Hepatocyte (in vitro differentiated cells): ENCODE data around the gene SCYGR1. TPM values are rescaled to one million over a fixed set of nuclear protein-coding genes. Genes with fewer than 3 reads are reported as not detected.

Source experiments
- DNase-seq: peaks from one replicate; pipeline ENCODE4 v3.0.0-alpha.2; 2016; ENCODE audit warnings: low spot score
- H2AFZ ChIP-seq: fragments of 200-600 bp; sonication (generic); 2 replicates; pipeline ENCODE4 v1.6.0; 2016; ENCODE audit warnings: antibody characterized with exemption, mild to moderate bottlenecking
- H3K27ac ChIP-seq: fragments of 200-600 bp; sonication (generic); 2 replicates; pipeline ENCODE4 v1.5.1; 2016; ENCODE audit warnings: mild to moderate bottlenecking
- H3K27me3 ChIP-seq: fragments of 200-600 bp; sonication (generic); 2 replicates; pipeline ENCODE4 v1.6.1; 2016
- H3K36me3 ChIP-seq: fragments of 200-600 bp; sonication (generic); replicated peaks from 2 replicates; pipeline ENCODE4 v1.5.1; 2016; ENCODE audit warnings: low read depth; ENCODE audit not compliant: insufficient read depth
- H3K4me1 ChIP-seq: fragments of 200-600 bp; sonication (generic); 2 replicates; pipeline ENCODE4 v1.5.1; 2016; ENCODE audit warnings: mild to moderate bottlenecking, moderate library complexity; ENCODE audit not compliant: insufficient read depth
- H3K4me2 ChIP-seq: fragments of 200-600 bp; sonication (generic); 2 replicates; pipeline ENCODE4 v1.6.0; 2016
- H3K4me3 ChIP-seq: fragments of 200-600 bp; sonication (generic); 2 replicates; pipeline ENCODE4 v1.5.1; 2016; ENCODE audit warnings: mild to moderate bottlenecking
- H3K79me2 ChIP-seq: fragments of 200-600 bp; sonication (generic); 2 replicates; pipeline ENCODE4 v1.6.0; 2017; ENCODE audit warnings: mild to moderate bottlenecking
- H3K9me2 ChIP-seq: fragments of 200-600 bp; sonication (generic); replicated peaks from 2 replicates; pipeline ENCODE4 v1.6.0; 2017; ENCODE audit warnings: mild to moderate bottlenecking; ENCODE audit not compliant: insufficient read depth
- H3K9me3 ChIP-seq: fragments of 200-600 bp; sonication (generic); 2 replicates; pipeline ENCODE4 v1.5.1; 2016; ENCODE audit warnings: low read depth, mild to moderate bottlenecking
- H4K20me1 ChIP-seq: fragments of 200-600 bp; sonication (generic); 2 replicates; pipeline ENCODE4 v1.6.0; 2016; ENCODE audit warnings: mild to moderate bottlenecking; ENCODE audit not compliant: insufficient read depth, poor library complexity, severe bottlenecking
- EZH2 ChIP-seq: fragments of 200-600 bp; sonication (generic); IDR thresholded peaks from 2 replicates; pipeline ENCODE4 v1.6.1; 2016; ENCODE audit warnings: antibody characterized with exemption, mild to moderate bottlenecking, borderline replicate concordance
- EZH2phosphoT487 ChIP-seq: fragments of 200-600 bp; sonication (generic); IDR thresholded peaks from one replicate; pipeline ENCODE4 v1.6.1; 2018; ENCODE audit warnings: antibody characterized with exemption, mild to moderate bottlenecking, low read depth, moderate library complexity; ENCODE audit not compliant: unreplicated experiment, severe bottlenecking
- WGBS: methylation state at CpG from one replicate; pipeline ENCODE4 v1.1.6; 2016; ENCODE audit warnings: low lambda C conversion rate; ENCODE audit errors: missing lambda C conversion rate; 5-methylcytosine and 5-hydroxymethylcytosine counted together
- polyA plus RNA-seq: library from polyadenylated mRNA; unstranded; fragments of >200 nt; fragmentation: Nextera tagmentation; extraction: Ambion mirVana; gene quantifications from 2 replicates; pipeline ENCODE4 v1.2.1, GENCODE V29; 2016
- total RNA-seq: library from RNA; depleted of rRNA; stranded (reverse); fragments of >200 nt; gene quantifications from 2 replicates; pipeline ENCODE4 v1.2.3, GENCODE V29; 2014
- TF ChIP-seq, protein P1 (sequence below): fragments of 200-600 bp; sonication (generic); IDR thresholded peaks from 2 replicates; pipeline ENCODE4 v1.5.1; 2016; ENCODE audit warnings: antibody characterized with exemption, mild to moderate bottlenecking; ENCODE audit not compliant: poor library complexity

The SCYGR1 gene
- total and polyA plus RNA-seq, 2 experiments from 2014 or later = not detected

DNA sequence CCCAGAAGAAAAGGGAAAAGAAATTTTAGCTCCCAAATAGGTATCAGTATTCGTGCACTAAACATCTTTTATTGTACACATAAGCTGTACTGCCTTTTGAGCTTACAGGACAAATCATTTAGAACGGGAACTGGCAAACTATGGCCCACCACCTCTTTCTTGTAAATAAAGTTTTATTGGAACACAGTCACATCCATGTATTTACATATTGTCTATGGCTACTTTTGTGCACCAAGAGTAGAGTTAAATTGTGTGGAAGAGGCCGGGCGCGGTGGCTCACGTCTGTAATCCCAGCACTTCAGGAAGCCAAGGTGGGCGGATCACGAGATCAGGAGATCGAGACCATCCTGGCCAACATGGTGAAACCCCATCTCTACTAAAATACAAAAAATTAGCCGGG, 14.4 kb downstream of the SCYGR1 start:
- WGBS = 92% methylated on average over 10 of the region's 10 CpGs
- no peak overlapping the region for H3K4me3 ChIP-seq
- DNase-seq = no peak
- no peaks in the 10 kb centered on the region for H3K79me2 ChIP-seq
- no peaks in the 10 kb centered on the region for H3K9me3 ChIP-seq
- H2AFZ ChIP-seq = no peak overlapping the region
- H3K4me1 ChIP-seq = peaks cover 7% of the 10 kb centered on the region
- H3K9me2 ChIP-seq = no peaks in the 10 kb centered on the region
- no peak overlapping the region for H3K4me2 ChIP-seq
- TF ChIP-seq, protein P1, sequence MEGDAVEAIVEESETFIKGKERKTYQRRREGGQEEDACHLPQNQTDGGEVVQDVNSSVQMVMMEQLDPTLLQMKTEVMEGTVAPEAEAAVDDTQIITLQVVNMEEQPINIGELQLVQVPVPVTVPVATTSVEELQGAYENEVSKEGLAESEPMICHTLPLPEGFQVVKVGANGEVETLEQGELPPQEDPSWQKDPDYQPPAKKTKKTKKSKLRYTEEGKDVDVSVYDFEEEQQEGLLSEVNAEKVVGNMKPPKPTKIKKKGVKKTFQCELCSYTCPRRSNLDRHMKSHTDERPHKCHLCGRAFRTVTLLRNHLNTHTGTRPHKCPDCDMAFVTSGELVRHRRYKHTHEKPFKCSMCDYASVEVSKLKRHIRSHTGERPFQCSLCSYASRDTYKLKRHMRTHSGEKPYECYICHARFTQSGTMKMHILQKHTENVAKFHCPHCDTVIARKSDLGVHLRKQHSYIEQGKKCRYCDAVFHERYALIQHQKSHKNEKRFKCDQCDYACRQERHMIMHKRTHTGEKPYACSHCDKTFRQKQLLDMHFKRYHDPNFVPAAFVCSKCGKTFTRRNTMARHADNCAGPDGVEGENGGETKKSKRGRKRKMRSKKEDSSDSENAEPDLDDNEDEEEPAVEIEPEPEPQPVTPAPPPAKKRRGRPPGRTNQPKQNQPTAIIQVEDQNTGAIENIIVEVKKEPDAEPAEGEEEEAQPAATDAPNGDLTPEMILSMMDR = no peak
- TF ChIP-seq EZH2phosphoT487 (no peak), EZH2 (no peak)
- no peaks in the 10 kb centered on the region for H4K20me1 ChIP-seq
- H3K36me3 ChIP-seq = no peaks in the 10 kb centered on the region
- no peaks in the 10 kb centered on the region for H3K27me3 ChIP-seq
- H3K27ac ChIP-seq = no peak overlapping the region

DNA sequence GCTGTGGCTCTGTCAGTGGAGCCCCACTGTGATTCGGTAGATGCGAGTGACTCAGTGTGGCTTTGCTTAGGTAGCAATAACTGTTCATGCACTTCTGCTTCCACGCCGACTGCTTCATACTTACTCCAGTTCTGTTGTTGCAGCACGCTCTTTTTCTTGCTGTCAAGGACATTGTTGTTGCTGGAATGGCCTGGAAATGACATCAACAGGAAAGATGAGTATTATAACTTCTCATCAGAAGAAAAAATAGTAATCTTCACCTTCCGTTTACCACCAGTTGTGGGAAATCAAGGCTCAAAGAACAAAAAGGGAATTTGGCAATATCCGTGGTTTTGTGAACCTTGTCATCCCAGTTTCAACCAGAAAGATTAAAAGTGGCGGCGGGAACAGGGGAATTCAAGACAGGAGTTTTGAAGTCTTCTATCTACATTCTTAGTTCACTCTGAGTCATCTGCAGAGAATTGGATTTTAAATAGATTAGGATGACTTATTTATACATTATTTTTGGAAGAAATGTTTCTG, 16.9 kb downstream of the SCYGR1 start:
- Histone ChIP-seq H3K9me2 (no peaks in the 10 kb centered on the region), H4K20me1 (no peaks in the 10 kb centered on the region), H3K4me3 (no peak overlapping the region), H3K9me3 (no peaks in the 10 kb centered on the region), H3K4me2 (no peak overlapping the region), H3K27ac (no peak overlapping the region), H2AFZ (no peak overlapping the region), H3K4me1 (no peaks in the 10 kb centered on the region), H3K79me2 (no peaks in the 10 kb centered on the region), H3K36me3 (no peaks in the 10 kb centered on the region), H3K27me3 (no peaks in the 10 kb centered on the region)
- TF ChIP-seq, protein P1 = no peak
- TF ChIP-seq EZH2 = no peak
- TF ChIP-seq EZH2phosphoT487 = no peak
- DNase-seq = no peak
- WGBS = 82% methylated on average over 9 of the region's 9 CpGs

DNA sequence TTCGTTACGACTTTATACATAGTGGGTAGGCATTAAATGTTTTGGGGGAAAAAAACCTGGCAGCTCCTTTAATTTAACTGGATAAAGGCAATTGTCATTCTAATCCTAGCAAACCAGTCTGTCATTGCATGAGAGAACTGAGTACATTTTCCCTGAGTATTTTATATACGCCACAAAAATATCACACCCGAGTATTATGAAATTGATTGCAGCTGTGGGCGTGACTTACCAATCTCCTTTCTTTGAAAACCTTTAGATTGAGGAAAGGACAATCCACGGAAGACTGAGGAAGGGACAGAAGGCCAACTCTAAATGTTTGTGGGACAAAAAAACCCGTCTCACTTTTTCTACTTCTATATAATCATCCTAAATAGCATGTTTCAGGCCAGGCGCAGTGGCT, 17.7 kb downstream of the SCYGR1 start:
- WGBS = 90% methylated on average over 8 of the region's 8 CpGs
- H3K27ac ChIP-seq = no peak overlapping the region

More for the DNA sequence above, 17.7 kb downstream of the SCYGR1 start:
- no peaks in the 10 kb centered on the region for H3K4me1 ChIP-seq
- no peak overlapping the region for H2AFZ ChIP-seq
- H3K9me3 ChIP-seq = no peaks in the 10 kb centered on the region
- DNase-seq = no peak
- no peaks in the 10 kb centered on the region for H3K36me3 ChIP-seq
- H3K27me3 ChIP-seq = no peaks in the 10 kb centered on the region
- H3K9me2 ChIP-seq = no peaks in the 10 kb centered on the region
- TF ChIP-seq EZH2 (no peak), EZH2phosphoT487 (no peak)
- TF ChIP-seq, protein P1 = no peak
- H3K4me2 ChIP-seq = no peak overlapping the region
- no peaks in the 10 kb centered on the region for H4K20me1 ChIP-seq
- no peaks in the 10 kb centered on the region for H3K79me2 ChIP-seq
- no peak overlapping the region for H3K4me3 ChIP-seq
